ENCODE results near the gene UBE2Q2.
"Not testable (repeated sequence)": the region's sequence is repeated elsewhere in the genome, so short reads cannot be mapped to it uniquely, and the experiment has no call there.

The UBE2Q2 gene

GRCh38 chr15:75827691-75828090 lies 15.6 kb upstream of the UBE2Q2 start:
- no peak for DNase-seq

GRCh38 chr15:75828429-75828828 lies 14.8 kb upstream of the UBE2Q2 start:
- DNase-seq = no peak

- DNase-seq = no peak
These were observed 12.1 kb upstream of the UBE2Q2 start for GRCh38 chr15:75830910-75831805.

GRCh38 chr15:75831806-75832102 lies 11.5 kb upstream of the UBE2Q2 start:
- no peak for DNase-seq

GRCh38 chr15:75832114-75832513 lies 11.1 kb upstream of the UBE2Q2 start:
- no peak for DNase-seq

GRCh38 chr15:75834021-75834420 lies 9.2 kb upstream of the UBE2Q2 start:
- DNase-seq = no peak

GRCh38 chr15:75835990-75836958 lies 7.0 kb upstream of the UBE2Q2 start:
- no peak for DNase-seq

- DNase-seq = peak; percentile 63 to 68
These were observed 6.3 kb upstream of the UBE2Q2 start for GRCh38 chr15:75836959-75837334.

- DNase-seq = no peak
These were observed 2.6 kb upstream of the UBE2Q2 start for GRCh38 chr15:75840659-75841058.

GRCh38 chr15:75841626-75842025 lies 1.6 kb upstream of the UBE2Q2 start:
- no peak for DNase-seq

- peak; percentile 41 to 52 for DNase-seq
These were observed 683 bp downstream of the UBE2Q2 start for GRCh38 chr15:75843678-75844581.

- peak in 1 of 2 donors; percentile 43 for DNase-seq
These were observed 1.5 kb downstream of the UBE2Q2 start for GRCh38 chr15:75844629-75845335.

- DNase-seq = no peak
These were observed 5.9 kb downstream of the UBE2Q2 start for GRCh38 chr15:75849167-75849566.

GRCh38 chr15:75850708-75851107 lies 7.5 kb downstream of the UBE2Q2 start:
- DNase-seq = no peak

- DNase-seq = not testable (repeated sequence)
These were observed 8.3 kb downstream of the UBE2Q2 start for GRCh38 chr15:75851566-75851965.

- DNase-seq = no peak
These were observed 14.6 kb downstream of the UBE2Q2 start for GRCh38 chr15:75857886-75858285.

GRCh38 chr15:75861750-75862402 lies 18.6 kb downstream of the UBE2Q2 start:
- DNase-seq = no peak

- no peak for DNase-seq
These were observed 19.5 kb downstream of the UBE2Q2 start for GRCh38 chr15:75862796-75863195.

- no peak for DNase-seq
These were observed 21.2 kb downstream of the UBE2Q2 start for GRCh38 chr15:75864213-75865059.

- not testable (repeated sequence) for DNase-seq
These were observed 22.8 kb downstream of the UBE2Q2 start for GRCh38 chr15:75866045-75866444.

GRCh38 chr15:75866916-75867315 lies 23.7 kb downstream of the UBE2Q2 start:
- DNase-seq = no peak

All from CD4-positive, alpha-beta T cell treated with Interleukin-4 for 1 hour (primary cell).